KOPT-K1 (cell line): Measurements from ENCODE around the gene CEACAM4.

Experiments used
- H3K27ac ChIP-seq: fragments of 200-600 bp; sonication (generic); 2 replicates; pipeline ENCODE4 v1.5.1; 2016; ENCODE audit warnings: antibody characterized with exemption, mild to moderate bottlenecking, low read depth, low read length; ENCODE audit not compliant: poor library complexity, severe bottlenecking
- H3K36me3 ChIP-seq: fragments of 200-600 bp; sonication (generic); 2 replicates; pipeline ENCODE4 v1.5.1; 2017; ENCODE audit warnings: antibody characterized with exemption, mild to moderate bottlenecking, low read length, moderate library complexity; ENCODE audit not compliant: insufficient read depth
- H3K9me3 ChIP-seq: fragments of 200-600 bp; sonication (generic); 2 replicates; pipeline ENCODE4 v1.5.1; 2017; ENCODE audit warnings: antibody characterized with exemption, low read length, mild to moderate bottlenecking; ENCODE audit not compliant: insufficient read depth, poor library complexity, severe bottlenecking

CEACAM4 gene

GRCh38 chr19:41624937-41625336, 1.9 kb downstream of the CEACAM4 start:
- H3K36me3 ChIP-seq: no peaks in the 10 kb centered on the region
- H3K27ac ChIP-seq: no peak overlapping the region

GRCh38 chr19:41624515-41624914, 2.4 kb downstream of the CEACAM4 start:
- no peaks in the 10 kb centered on the region for H3K36me3 ChIP-seq
- no peaks in the 10 kb centered on the region for H3K9me3 ChIP-seq
- no peak overlapping the region for H3K27ac ChIP-seq

More at GRCh38 chr19:41624937-41625336, 1.9 kb downstream of the CEACAM4 start:
- peaks cover under 1% of the 10 kb centered on the region for H3K9me3 ChIP-seq

- no peaks in the 10 kb centered on the region for H3K36me3 ChIP-seq
- H3K9me3 ChIP-seq: no peaks in the 10 kb centered on the region
- H3K27ac ChIP-seq: no peak overlapping the region
These were observed 3.5 kb downstream of the CEACAM4 start for GRCh38 chr19:41623360-41623759.

GRCh38 chr19:41621654-41622053, 5.2 kb downstream of the CEACAM4 start:
- H3K36me3 ChIP-seq: no peaks in the 10 kb centered on the region
- no peak overlapping the region for H3K27ac ChIP-seq
- no peaks in the 10 kb centered on the region for H3K9me3 ChIP-seq

DNA sequence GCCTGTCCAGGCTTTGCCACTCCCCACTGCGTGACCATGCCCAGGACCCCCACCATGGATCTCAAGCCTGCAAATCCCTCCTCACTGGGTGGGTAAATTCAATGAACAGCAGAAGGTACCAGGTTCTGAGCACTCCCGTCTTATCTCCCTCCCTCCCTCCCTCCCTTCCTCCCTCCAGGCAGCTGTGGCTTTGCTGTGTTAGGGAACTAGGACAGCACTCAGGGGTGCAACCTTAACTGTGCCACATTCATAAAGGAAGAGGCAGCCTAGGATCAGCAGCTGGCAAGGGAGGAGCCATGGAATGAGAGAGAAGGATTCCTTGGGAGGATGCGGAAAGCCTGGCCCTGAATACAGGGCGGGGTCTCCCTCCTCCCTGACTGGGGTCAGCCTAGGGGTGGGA, 5.6 kb downstream of the CEACAM4 start:
- H3K27ac ChIP-seq: no peak overlapping the region
- H3K9me3 ChIP-seq: no peaks in the 10 kb centered on the region
- no peaks in the 10 kb centered on the region for H3K36me3 ChIP-seq

GRCh38 chr19:41620171-41620570, 6.7 kb downstream of the CEACAM4 start:
- H3K27ac ChIP-seq: no peak overlapping the region
- H3K9me3 ChIP-seq: no peaks in the 10 kb centered on the region
- no peaks in the 10 kb centered on the region for H3K36me3 ChIP-seq

DNA sequence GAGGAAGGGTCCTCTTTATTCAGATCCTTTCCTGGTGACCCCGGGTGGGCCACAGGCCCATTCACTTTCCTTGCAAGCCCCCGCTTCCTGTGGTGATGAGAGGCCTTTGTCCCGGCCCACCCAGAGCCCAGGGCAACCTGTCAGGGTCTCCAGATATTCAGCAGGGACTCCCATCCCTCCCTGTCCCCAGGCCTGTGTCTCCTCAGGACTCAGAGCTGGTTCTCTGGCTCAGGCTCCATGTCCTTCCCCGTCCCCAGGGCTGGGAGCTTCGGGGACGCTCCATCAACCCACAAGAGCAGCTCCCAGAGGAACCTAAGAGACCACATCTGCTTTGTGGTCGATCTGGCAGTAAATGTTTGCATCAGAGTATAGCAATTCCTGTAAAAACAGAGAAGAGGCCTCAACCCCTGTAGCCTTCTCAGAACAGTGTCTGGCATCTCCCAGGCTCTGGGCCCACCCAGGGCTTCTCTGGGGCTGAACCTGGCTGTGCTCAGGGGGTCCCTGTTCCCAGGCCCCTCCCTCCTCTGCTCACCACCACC, 7.8 kb downstream of the CEACAM4 start:
- no peaks in the 10 kb centered on the region for H3K9me3 ChIP-seq
- no peak overlapping the region for H3K27ac ChIP-seq
- no peaks in the 10 kb centered on the region for H3K36me3 ChIP-seq

- H3K9me3 ChIP-seq: no peaks in the 10 kb centered on the region
- H3K36me3 ChIP-seq: no peaks in the 10 kb centered on the region
- no peak overlapping the region for H3K27ac ChIP-seq
These were observed 8.7 kb downstream of the CEACAM4 start for GRCh38 chr19:41617941-41618730.

GRCh38 chr19:41616792-41617621, 9.9 kb downstream of the CEACAM4 start:
- H3K36me3 ChIP-seq: no peaks in the 10 kb centered on the region
- no peak overlapping the region for H3K27ac ChIP-seq
- no peaks in the 10 kb centered on the region for H3K9me3 ChIP-seq

DNA sequence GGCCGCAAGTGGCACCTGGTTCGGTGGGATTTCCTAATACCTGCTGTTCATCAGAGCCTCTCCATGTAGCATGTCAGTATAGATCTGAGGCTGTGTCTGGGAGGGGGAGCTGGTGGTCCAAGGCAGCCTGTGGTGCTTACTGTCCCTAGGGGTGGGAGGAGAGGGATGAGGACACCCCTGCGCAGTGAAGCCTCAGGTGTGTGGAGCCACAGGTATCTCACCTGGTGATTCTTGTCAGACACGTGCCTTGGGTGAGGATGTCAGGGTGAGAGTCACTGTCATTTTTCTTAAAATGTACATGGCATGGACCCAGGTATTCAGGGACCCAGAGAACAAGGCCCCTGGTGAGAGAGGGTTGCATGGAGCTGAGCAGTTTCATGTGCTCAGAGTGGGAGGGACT, 11.7 kb downstream of the CEACAM4 start:
- H3K9me3 ChIP-seq: no peaks in the 10 kb centered on the region
- H3K36me3 ChIP-seq: no peaks in the 10 kb centered on the region
- no peak overlapping the region for H3K27ac ChIP-seq

GRCh38 chr19:41612483-41612882, 14.4 kb downstream of the CEACAM4 start:
- H3K36me3 ChIP-seq: no peaks in the 10 kb centered on the region
- no peak overlapping the region for H3K27ac ChIP-seq
- H3K9me3 ChIP-seq: no peaks in the 10 kb centered on the region

GRCh38 chr19:41610789-41611188, 16.1 kb downstream of the CEACAM4 start:
- H3K27ac ChIP-seq: no peak overlapping the region
- no peaks in the 10 kb centered on the region for H3K36me3 ChIP-seq
- H3K9me3 ChIP-seq: no peaks in the 10 kb centered on the region

DNA sequence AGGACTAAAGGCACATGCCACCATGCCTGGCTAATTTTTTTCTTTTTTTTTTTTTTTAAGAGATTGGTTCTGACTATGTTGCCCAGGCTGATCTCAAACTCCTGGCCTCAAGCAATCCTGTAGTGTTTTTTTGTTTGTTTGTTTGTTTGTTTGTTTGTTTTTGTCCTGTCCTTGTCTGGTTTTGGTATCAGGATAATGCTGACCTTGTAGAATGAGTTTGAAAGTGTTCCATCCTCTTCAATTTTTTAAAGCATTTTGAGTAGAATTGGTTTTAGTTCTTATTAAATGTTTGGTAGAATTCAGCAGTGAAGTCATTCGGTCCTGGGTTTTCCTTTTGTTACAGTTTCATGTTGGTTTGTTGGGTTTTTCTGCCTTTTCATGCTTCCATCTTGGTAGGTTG, 19.2 kb downstream of the CEACAM4 start:
- H3K9me3 ChIP-seq: no peaks in the 10 kb centered on the region
- H3K27ac ChIP-seq: no peak overlapping the region
- H3K36me3 ChIP-seq: no peaks in the 10 kb centered on the region

- Histone ChIP-seq H3K27ac (no peak overlapping the region), H3K9me3 (no peaks in the 10 kb centered on the region), H3K36me3 (no peaks in the 10 kb centered on the region)
These were observed 20.5 kb downstream of the CEACAM4 start for GRCh38 chr19:41606215-41606837.

DNA sequence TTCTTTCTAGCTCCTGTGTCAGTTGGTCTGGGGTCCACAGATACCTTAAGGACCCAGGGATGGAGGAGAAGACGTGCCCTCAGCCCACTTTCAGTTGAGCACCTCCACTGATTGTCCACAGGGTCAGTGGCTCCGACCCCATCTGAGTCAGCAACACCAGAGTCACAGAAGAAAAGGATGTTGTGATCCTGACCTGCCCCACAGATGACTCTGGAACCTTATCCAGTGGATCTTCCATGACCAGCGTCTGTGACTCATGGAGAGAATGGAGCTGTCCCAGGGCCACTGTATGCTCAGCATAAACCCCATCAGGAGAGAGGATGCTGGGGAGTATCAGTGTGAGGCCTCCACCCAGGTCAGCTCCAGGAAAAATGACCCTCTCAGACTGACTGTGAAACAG, 22.0 kb downstream of the CEACAM4 start:
- Histone ChIP-seq H3K27ac (no peak overlapping the region), H3K36me3 (no peaks in the 10 kb centered on the region)

More for the DNA sequence above, 22.0 kb downstream of the CEACAM4 start:
- no peaks in the 10 kb centered on the region for H3K9me3 ChIP-seq
